ENCODE results near the gene SCYL2. TPM values are rescaled to one million over a fixed set of nuclear protein-coding genes. Genes with fewer than 3 reads are reported as not detected.
"Not testable (repeated sequence)": the region's sequence is repeated elsewhere in the genome, so short reads cannot be mapped to it uniquely, and the experiment has no call there.

SCYL2 gene
- total RNA-seq, result 110 TPM

- no peak for FAIRE-seq
- DNase-seq (ENCODE audit: low spot score in 2 of 2), result peak; percentile 90 to 92
Observed at GRCh38 chr12:100266835-100267602, at the start of gene SCYL2, which contains the start of gene DEPDC4. Gene SCYL2, plus strand, starts transcription at chr12:100267177. Its CDS starts 15,794 bp downstream, at chr12:100282971. Gene DEPDC4, minus strand, starts transcription at chr12:100267079. Its CDS starts 3 bp downstream, at chr12:100267076.

GRCh38 chr12:100219328-100220109 is 47.5 kb upstream of the SCYL2 start:
- FAIRE-seq (no peak), DNase-seq (ENCODE audit: low spot score in 2 of 2) (no peak)

DNA sequence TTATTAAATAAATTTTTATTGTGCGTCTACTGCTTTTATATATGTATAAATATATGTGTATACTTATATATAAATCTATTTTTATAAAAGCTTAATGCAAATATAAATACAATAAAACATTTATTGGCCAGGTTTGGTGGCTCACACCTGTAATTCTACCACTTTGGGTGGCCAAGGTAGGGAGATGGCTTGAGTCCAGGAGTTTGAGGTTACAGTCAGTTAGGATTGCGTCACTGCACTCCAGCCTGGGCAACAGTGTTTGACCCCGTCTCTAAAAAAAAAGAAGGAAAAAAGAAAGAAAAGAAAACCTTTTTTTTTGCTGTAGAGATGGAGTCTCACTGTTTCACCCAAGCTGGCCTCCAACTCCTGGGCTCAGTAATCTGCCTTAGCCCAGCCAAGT is 45.5 kb upstream of the SCYL2 start:
- DNase-seq (ENCODE audit: low spot score in 2 of 2) (no peak), FAIRE-seq (no peak)

GRCh38 chr12:100222173-100222572 is 44.8 kb upstream of the SCYL2 start:
- not testable (repeated sequence) for FAIRE-seq; DNase-seq (ENCODE audit: low spot score in 2 of 2)

DNA sequence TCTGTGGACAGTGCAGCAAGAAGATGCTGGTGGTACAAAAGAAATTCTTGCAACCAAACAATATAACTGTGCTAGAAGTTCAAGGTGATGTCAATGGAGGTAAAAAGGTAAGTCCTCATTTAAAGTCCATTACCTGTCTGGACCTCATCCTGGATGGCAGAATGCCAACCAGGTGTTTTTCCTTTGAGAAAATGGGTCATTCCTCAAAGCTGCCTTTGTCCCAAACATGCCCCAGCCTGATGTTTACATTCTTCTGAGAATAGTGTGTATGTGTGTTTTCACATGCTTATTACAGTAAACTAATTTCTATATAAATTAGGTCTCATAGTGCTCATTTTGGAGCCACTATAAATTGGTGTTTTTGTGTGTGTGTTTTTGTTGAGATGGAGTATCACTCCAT is 41.5 kb upstream of the SCYL2 start:
- FAIRE-seq (no peak), DNase-seq (ENCODE audit: low spot score in 2 of 2) (no peak)

DNA sequence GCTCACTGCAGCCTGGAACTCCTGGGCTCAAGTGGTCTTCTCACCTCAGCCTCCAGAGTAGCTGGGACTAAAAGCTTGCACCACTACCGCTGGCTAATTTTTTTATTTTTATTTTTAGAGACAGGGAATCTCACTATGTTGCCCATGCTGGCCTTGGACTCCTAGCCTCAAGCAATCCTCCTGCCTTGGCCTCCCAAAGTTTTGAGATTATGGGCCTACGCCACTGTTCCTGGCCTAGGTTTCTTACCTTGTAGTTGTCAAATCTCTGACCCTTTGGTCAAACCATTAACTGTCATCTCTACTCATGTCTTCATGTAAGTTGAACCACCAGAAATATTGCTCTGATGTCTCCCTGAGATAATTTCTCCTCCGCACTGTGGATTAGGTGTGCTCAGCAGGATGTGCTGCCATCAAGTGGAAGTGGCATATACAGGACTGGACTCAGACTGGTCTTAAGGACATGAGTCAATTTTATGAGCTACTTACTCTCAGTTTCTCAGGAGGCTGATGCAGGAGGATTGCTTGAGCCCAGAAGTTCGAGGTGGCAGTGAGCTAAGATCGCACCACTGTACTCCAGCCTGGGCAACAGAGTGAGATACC is 37.8 kb upstream of the SCYL2 start:
- DNase-seq (ENCODE audit: low spot score in 2 of 2) (no peak), FAIRE-seq (no peak)

DNA sequence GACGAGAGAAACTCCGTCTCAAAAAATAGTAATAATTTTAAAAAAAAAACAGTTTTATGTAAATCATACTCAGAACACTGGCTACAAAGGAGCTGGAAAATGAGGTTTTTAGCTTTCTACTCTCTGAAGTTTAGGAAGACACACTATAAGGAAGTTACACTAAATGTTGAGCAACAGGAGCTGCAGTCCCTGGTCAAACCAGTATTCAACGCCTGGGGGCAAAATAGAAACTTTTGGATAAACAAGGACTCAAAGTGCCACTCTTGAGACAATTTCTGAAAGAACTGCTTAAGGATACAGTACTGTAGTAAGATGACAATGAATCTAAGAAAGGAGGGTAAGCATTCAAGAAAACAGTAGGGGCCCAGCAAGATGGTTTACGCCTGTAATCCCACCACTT is 37.1 kb upstream of the SCYL2 start:
- FAIRE-seq (no peak), DNase-seq (ENCODE audit: low spot score in 2 of 2) (no peak)

GRCh38 chr12:100231873-100232272 is 35.1 kb upstream of the SCYL2 start:
- not testable (repeated sequence) for DNase-seq (ENCODE audit: low spot score in 2 of 2); FAIRE-seq

DNA sequence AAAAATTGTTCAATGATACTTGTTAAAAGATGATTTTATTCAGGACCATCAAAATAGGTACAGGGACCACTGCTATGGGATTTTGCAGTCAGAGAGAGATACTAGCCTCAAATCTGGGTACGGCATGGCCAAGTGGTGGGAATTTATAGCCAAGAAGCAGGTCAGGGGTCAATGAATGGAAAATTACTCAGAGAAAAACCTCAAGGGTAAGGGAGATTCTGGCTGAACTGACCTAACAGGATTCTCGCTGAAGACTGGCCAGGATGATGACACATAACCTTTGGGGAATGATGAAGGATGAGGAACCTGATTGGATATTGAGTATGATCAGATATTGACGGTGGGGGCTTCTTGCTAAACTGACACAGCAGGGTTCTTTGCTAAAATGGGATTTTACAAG is 32.8 kb upstream of the SCYL2 start:
- FAIRE-seq (no peak), DNase-seq (ENCODE audit: low spot score in 2 of 2) (no peak)

GRCh38 chr12:100234591-100235304 is 32.2 kb upstream of the SCYL2 start:
- DNase-seq (ENCODE audit: low spot score in 2 of 2) (peak; percentile 6 to 34), FAIRE-seq (peak; percentile 68)

GRCh38 chr12:100238801-100239200 is 28.2 kb upstream of the SCYL2 start:
- FAIRE-seq, result no peak

DNA sequence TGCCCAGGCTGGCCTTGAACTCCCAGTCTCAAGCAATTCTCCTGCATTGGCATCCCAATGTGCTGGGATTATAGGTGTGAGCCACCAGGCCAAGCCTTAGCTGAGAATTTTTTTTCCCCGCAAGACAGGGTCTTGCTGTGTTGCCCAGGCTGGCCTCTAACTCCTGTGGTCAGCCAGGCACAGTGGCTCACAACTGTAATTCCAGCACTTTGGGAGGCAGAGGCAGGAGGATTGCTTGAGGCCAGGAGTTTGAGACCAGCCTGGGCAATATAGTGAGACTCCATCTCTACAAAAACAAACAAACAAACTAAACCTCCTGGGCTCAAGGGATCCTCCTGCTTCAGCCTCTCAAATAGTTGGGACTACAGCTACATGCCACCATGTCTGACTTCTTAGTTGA is 27.4 kb upstream of the SCYL2 start:
- FAIRE-seq, result no peak

More at GRCh38 chr12:100238801-100239200, 28.2 kb upstream of the SCYL2 start:
- no peak for DNase-seq (ENCODE audit: low spot score in 2 of 2)

DNA sequence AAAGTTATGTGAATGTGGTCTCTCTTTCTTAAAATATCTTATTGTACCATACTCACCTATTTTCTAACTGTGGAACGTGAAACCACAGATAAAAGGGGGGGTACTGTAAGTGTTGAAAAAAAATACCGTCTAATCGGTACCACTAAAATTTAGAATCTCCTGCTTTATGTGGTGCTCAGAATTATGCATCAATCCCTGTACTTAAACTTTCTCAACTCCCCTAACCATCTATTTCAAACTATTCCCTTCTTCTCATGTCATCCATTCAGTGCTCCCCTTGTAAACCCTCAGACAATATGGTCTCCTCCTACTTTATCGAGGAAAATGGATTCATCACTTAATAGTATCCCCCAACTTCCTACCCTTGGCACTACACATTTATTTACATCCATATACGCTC is 23.8 kb upstream of the SCYL2 start:
- DNase-seq (ENCODE audit: low spot score in 2 of 2), result no peak
- no peak for FAIRE-seq

More for the DNA sequence above, 27.4 kb upstream of the SCYL2 start:
- no peak for DNase-seq (ENCODE audit: low spot score in 2 of 2)

GRCh38 chr12:100247765-100248164 is 19.2 kb upstream of the SCYL2 start:
- FAIRE-seq (no peak), DNase-seq (ENCODE audit: low spot score in 2 of 2) (no peak)

DNA sequence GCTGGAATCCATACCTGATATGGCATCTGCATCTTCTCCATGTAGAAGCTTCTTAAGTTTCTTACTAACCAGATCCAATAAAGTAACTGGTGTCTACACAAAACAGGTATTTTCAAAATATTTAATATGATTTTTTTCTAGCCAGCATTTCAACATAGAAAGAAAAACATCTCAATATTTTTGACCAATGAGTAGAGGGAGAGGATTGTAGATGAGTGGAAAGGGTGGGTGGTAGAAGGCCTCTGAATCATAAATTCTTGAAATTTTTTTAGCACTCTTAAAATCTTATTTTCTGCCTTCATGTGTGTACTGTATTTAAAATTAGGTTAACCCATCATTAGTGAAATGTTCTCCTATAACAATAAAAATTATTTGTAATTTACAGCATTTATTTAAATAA is 18.1 kb upstream of the SCYL2 start:
- FAIRE-seq, result no peak

GRCh38 chr12:100249941-100250340 is 17.0 kb upstream of the SCYL2 start:
- no peak for FAIRE-seq
- DNase-seq (ENCODE audit: low spot score in 2 of 2), result no peak

More for the DNA sequence above, 18.1 kb upstream of the SCYL2 start:
- DNase-seq (ENCODE audit: low spot score in 2 of 2), result no peak

DNA sequence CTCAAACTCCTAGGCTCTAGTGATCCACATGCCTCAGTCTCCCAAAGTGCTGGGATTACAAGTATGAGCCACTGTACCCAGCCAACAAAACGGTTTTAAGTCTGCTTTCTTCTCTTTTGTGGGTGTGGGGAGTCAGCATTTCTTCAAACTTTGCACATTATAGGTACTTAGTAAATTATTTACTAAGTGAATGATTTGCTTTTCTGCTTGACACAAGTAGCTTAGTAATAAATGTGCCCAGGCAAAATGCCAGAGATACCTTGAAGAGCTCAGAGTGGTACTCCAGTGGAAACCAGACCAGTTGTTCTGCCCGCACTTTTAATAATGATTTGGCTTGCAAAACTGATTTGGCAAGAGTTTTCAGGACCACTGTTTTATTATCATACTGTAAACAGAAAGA is 15.1 kb upstream of the SCYL2 start:
- DNase-seq (ENCODE audit: low spot score in 2 of 2), result no peak
- no peak for FAIRE-seq

DNA sequence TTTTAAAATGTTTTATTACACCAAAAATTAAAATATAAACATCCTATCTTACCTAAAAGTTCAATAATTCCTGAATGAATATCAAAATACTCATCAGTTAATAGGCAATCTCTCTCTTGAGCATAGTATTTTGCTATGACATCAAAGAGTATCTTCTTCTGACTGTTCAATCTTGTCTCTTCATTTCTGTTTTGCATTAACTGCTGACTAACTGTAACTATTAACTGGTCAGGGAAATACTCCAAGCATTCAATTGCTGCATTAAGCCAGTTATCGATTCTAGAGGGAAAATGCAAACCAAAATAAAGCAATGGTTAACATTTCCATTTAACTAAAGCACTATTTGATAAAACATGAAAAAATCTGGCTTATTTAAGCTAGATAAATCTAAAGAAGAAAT is 13.5 kb upstream of the SCYL2 start:
- DNase-seq (ENCODE audit: low spot score in 2 of 2) (no peak), FAIRE-seq (no peak)

- no peak for DNase-seq (ENCODE audit: low spot score in 2 of 2)
Observed at GRCh38 chr12:100254876-100255275, 12.1 kb upstream of the SCYL2 start.

DNA sequence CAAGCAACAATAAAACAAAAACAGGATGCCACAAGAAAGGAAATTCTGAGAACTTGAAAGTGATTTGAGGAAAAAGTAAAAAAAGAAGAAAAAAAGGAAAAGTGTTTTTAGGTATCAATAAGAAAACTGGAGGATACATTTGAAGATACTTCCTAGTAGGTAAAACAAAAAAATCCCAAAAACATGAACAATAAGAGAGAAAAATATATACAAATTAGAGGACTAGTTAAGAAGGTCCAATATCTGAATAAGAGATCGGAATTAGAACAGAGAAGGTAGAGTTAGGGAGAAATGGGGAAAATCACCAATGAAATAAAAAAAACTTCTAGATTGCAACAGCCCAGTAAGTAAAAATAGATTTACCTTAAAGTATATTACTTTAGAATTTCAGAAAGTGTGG is 8.8 kb upstream of the SCYL2 start:
- FAIRE-seq, result no peak
- DNase-seq (ENCODE audit: low spot score in 2 of 2), result no peak

More at GRCh38 chr12:100254876-100255275, 12.1 kb upstream of the SCYL2 start:
- no peak for FAIRE-seq

Data from frontal cortex (tissue), 4 donors.